HG03097 (cell line): ENCODE results near the gene NET1.

Experiments
- ATAC-seq: cut with Tn5 transposase; IDR thresholded peaks from one replicate; pipeline ENCODE4 v1.9.1; 2021; ENCODE audit not compliant: unreplicated experiment, low FRiP score

The NET1 gene

DNA sequence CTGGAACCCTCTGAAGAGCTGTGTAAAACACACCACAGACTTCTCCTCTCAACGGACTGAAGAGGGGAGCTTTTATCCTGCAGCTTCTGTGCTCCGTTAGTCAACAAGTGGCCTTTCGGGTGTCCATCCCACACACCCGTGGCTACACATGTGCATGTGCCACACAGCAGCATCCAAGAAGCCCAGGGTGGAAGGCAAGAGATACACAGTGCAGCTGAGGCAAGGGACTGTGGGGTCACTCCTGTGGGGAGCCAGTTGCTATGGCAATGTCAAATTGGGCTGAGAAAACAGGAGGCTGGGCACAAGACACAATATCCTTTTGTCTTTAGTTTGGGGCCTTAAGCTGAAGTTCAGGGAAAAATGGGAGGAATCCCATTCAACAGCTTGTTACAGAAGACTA is 28.7 kb downstream of the NET1 start:
- ATAC-seq: no peak

DNA sequence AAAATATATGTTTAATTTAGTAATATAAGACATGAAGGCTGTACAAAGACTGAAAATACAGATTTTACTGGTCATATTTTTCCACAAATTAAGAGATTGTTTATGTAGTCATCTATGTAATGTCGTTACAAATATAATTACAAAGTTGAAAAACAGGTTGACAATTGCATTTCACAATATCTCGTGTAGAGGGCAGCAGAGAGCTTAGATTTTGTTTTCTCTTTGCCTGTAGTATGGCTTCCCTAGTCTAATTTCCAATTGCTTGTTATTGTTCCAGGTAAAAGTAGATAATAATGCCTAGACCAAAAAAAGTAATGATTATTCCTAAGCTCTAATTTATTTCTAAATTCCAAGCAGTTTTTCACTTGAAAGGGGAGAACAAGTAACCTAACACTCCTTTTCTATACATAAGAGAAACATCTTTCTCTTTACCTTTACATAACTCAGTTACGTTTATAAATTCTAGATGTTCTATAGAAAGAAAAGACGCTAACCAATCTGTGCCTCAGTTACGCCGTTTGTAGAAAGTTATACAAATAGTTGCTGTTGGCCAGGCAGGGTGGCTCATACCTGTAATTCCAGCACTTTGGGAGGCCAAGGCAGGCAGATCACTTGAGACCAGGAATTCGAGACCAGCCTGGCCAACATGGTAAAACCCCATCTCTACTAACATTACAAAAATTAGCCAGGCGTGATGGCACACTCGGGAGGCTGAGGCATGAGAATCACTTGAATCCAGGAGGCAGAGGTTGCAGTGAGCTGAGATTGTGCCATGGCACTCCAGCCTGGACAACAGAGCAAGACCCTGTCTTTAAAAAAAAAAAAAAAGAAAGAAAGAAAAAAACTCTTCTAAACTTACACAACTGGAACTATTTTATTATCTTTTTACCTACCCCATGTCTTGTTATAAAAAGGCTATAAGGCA is 30.0 kb downstream of the NET1 start:
- no peak for ATAC-seq

DNA sequence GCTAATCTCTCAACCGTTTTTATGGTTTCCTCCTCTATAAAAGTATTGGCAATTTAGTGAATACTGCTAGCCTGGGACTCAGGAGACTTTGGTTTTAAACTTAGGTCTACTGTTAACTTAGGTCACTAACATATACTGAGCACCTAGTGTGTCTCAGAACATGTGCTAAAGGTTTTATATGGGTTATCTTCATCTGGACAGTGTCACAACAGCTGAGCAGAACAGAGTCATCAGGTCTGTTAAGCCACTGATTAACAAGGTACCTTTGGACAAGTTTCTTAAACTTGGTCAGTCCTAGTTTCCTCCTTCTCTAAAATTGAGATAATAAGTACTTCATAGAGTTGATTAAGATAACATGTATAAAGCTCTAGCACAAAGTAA is 30.6 kb downstream of the NET1 start:
- ATAC-seq: peak; percentile 30

- ATAC-seq: peak; percentile 56
Observed at GRCh38 chr10:5443429-5443828, 31.1 kb downstream of the NET1 start.

- ATAC-seq: no peak
Observed at GRCh38 chr10:5445006-5445405, 32.6 kb downstream of the NET1 start.

DNA sequence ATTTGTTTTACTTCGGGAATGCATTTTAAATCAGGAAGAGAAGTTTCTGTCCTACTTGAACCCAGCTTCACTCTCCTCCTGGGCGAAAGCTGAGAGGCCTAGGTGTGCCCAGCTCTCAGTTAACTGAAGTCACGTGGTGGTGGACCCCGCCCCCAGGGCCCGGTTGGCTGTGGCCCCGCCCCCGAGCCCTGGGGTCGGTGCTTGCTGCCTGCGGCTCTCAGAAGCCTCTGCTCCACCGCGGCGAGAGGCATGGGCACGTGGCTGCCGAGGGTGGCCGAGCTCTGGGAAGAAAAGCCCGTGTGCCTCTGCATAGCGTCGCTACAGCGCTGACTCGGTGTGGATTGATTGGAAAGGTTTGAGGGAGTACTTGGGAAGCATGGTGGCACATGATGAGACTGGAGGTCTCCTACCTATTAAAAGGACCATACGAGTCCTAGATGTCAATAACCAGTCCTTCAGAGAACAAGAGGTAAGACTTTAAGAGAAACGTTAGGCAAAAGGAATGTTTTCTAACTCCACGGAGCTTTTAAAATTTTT is 34.1 kb downstream of the NET1 start:
- ATAC-seq: peak; percentile 44

GRCh38 chr10:5447056-5447455 is 34.7 kb downstream of the NET1 start:
- ATAC-seq: no peak

GRCh38 chr10:5447611-5448071 is 35.3 kb downstream of the NET1 start:
- ATAC-seq: peak; percentile 43

DNA sequence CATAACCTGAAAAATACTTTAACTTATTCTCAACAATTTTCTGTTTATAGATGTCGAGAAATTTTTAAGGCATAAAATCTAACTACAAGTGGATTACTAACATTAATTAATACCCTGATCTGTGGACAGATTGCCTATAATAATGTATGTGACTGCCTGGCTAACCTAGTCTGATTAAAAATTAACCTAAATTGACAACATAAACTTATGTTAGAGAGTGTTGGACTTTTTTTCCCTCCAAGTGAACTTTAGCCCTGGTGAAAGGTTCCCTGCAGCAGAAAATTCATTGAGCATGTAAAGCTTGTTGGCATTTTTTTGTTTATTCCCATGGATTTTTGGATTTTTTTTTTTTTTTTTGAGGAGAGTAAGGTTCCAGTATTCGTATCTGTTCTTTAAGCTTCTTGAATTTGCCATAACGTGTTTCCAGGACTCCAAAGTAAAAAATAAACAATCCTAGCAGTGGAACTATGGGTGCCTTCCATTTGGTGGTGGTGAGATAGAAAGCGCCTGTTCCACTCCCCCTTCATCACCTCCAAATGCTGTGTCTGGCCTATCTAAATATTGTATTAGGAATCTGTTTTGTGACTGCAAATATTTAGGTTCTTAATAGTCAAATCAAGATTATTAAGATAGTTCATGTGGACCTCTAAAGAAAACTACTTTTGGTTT is 36.1 kb downstream of the NET1 start:
- no peak for ATAC-seq

DNA sequence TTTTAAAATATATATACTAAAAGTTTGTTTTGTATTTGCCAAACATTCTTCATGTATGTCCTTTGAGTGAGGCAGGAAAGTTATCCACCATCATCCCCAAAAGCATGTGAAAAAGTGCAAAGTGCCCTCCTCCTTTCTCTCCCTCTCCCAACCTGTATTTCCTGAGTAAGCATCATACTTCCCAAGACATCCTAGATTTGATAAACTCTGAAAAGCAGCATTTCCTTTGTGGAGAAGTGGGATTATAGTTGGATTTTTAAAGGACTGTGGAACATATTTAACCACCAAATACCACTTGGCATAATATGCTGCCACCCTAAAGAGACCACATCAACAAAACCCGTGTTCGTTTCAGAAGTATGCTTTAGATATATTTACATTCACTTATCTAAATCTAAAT is 36.9 kb downstream of the NET1 start:
- no peak for ATAC-seq

GRCh38 chr10:5449823-5450222 is 37.5 kb downstream of the NET1 start:
- ATAC-seq: no peak

- no peak for ATAC-seq
Observed at GRCh38 chr10:5450605-5451384, 38.4 kb downstream of the NET1 start.

- ATAC-seq: no peak
Observed at GRCh38 chr10:5453749-5454489, 41.6 kb downstream of the NET1 start.

GRCh38 chr10:5456563-5456962 is 44.2 kb downstream of the NET1 start:
- no peak for ATAC-seq

GRCh38 chr10:5457741-5458140 is 45.4 kb downstream of the NET1 start:
- no peak for ATAC-seq

GRCh38 chr10:5458425-5458824 is 46.1 kb downstream of the NET1 start:
- ATAC-seq: no peak

GRCh38 chr10:5458949-5459747 is 46.8 kb downstream of the NET1 start:
- no peak for ATAC-seq

DNA sequence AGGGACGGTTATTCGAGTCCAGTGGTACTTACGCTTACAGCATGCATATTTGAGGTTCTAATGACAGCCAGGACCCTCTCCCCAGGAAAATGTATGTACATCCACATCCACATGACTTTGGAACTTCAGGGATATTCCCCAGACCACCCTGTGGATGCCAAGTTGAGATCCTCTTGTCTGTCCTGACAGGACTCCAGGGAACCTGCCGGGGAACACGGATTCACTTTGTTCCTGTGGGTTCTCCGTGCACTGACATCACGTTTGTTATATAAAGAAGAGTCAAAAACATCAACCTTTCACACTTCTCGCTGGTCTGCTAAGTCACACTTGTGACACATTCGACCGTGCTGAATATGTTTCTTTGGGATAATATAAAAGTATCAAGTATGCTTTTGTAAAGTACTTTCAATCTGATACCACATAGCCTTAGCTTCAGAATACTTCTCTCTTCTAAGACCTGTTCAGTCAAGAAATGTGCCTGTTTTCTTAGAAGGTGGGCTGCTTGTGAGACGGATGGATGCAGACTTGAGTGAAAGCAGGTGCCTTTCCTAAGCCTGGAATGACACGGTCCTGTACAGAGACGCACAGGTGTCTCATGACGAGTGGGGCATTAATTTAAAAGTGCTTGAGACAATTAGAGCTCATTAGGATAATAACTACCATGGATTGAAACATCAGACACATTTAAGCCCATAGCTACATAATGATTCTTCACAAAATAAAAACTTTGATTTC is 48.3 kb downstream of the NET1 start:
- no peak for ATAC-seq

GRCh38 chr10:5461203-5461588 is 48.8 kb downstream of the NET1 start:
- no peak for ATAC-seq
